CMK (cell line): ENCODE data around the gene TAOK3.
"Not testable (repeated sequence)": the region's sequence is repeated elsewhere in the genome, so short reads cannot be mapped to it uniquely, and the experiment has no call there.

Experiments used
- DNase-seq: peaks from one replicate; pipeline ENCODE4 v3.0.0-alpha.2; 2010; ENCODE audit warnings: low read depth

Gene TAOK3

DNA sequence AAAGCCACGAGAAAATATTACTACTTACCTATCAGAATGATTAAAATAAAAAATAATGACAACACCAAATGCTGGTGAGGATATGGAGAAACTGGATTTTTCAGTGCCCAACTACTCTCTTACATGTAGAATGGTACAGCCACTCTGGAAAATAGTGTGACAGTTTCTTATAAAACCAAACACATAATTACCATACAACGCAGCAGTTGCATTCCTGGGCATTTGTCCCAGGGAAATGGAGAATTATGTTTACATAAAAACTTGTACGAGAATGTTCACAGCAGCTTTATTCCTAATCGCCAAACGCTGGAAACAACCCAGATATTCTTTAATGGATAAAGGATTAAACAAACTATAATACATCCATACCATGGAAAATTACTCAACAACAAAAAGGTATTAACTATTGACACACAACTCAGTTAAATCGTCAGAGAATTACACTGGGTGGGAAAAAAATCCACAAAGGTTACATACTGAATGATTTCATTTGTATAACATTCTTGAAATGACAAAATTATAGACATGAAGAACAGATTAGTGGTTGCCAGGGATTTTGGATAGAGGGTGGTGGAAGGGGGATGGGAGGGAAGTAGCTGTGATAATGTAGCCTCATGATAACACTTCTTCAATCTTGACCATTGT is 35.4 kb downstream of the TAOK3 start:
- DNase-seq, result no peak

DNA sequence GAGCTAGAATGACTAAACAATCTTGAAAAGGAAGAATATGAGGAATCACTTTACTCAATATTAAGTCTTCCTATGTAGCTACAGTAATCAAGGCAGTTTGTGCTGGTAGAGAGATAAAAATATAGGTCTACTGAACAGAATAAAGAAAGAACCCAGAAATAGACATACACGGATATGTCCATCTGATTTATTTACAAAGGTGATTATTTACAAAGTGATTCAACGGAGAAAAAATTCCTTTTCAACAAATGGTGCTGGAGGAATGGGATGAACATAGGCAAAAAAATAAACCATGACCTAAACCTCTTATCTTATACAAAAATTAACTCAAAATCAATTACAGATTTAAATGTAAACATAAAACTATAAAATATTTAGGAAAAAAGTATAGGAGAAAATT is 36.6 kb downstream of the TAOK3 start:
- no peak for DNase-seq

DNA sequence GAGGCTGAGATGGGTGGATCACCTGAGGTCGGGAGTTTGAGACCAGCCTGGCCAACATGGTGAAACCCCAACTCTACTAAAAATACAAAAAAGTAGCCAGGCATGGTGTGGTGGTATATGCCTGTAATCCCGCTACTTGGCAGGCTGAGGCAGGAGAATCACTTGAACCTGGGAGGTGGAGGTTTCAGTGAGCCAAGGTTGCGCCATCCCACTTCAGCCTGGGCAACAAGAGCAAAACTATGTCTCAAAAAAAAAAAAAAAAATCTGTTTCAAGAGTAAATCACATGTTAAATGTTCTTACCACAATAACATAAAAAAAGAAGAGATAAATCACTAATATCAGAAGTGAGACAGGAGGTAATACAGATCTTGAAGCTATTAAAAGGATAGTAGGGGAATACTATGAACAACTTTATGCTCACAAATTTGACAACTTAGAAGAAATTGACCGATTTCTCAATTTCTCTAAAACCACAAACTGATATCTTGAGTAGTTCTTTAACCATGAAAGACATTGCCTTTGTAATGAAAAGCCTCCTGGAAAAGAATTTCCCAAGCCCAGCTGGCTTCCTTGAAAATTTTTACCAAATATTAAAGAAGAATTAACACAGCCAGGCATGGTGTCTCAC is 37.7 kb downstream of the TAOK3 start:
- no peak for DNase-seq

- DNase-seq, result no peak
These were observed 38.5 kb downstream of the TAOK3 start for GRCh38 chr12:118334241-118334640.

DNA sequence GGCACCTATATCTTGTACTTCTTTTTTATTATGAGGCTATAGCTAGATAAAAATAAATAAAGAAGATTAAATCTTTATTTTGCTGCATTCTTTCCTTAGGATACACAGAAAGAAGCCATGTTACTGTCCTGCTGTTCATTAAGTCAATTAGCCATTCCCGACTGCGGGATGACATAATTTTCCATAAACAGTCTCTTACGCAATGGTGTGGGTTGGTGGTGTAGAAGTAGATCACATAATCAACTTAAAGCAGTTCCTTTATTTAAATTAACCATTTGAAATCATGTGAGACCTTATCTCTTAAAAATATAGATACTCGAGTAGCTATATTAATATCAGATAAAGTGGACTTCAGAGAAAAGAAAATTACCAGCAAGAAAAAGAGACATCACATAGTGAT is 40.2 kb downstream of the TAOK3 start:
- DNase-seq, result no peak

DNA sequence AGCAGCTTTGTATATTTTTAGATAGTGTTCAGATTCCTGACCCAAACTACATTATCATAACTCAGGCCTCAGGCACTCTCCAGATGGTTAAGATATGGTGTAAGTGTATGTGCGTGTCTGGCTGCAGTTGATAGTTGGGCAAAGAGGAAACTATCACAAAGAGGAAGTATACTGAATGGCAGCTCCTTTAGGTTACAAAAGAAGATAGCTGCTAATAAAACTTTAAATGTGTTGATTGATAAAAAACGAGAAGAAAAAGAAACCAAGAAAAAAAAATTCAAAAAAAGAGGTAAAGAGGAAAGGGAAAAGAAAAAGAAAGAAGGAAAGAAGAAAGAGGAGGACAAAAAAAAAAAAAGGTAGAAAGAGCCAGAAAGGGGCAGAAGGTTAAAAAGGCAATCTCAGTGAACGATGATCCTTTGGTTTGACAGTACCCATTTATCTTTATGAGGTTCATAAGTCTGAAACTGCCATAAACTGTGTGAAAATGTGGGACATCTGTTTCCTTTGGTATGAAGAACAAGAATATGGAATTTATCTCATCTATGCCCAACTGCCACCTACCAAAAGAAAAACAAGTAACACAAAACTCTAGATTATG is 42.2 kb downstream of the TAOK3 start:
- peak; percentile 65 for DNase-seq

DNA sequence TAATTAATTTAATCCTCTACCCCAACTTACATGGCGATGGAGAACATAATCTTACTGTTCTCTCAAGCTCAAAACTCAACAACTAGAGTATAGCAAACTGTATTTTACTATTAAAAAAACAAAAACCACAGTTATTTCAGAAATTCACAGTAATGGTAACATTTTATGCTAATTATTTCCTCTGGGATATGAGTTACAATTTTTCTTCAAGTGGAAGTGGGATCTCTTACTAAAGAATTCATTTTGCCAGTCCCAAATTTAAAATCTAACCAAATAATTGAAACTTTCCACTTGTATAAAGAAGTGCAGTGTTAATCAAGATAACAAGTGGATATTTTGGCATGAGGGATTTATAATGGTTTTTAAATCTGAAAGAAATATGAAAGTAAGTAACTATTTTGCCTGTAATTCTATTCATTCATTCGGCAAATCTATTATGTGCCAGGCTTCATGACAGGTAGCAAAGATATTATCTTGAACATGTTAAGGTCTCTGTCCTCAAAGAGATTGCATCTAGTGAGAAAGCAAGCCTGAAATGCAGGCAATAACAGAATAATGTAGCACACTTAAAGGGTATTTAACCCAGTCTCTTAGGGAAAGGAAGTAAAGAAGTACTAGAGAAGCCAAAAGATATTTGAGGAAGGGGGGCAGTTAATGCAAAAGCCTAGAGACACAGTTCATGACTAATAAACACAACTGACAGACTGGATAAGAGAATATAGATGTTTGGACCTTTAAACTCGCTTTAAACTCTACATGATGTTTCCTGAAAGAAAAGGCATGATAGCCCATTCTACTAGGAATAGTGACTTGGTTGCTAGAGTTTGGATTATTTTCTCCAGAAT is 44.0 kb downstream of the TAOK3 start:
- DNase-seq, result no peak

GRCh38 chr12:118327391-118327790 is 45.3 kb downstream of the TAOK3 start:
- no peak for DNase-seq

DNA sequence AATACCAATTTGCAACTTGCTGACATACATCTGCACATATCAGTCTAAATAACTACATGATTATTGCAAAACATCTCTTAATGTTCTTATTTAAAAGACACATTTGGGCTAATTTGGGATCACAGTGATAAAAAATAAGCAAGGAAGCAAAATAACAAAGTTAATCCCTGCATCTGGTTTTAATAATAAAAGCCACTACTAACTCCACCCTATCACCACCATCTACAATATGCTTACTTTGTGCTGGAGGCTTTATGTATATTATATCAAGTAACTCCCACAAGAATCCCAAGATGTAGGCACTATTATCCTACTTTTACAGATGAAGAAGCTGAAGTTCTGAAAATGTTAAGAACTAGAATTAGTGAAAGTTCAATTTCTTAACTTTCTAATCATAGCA is 45.7 kb downstream of the TAOK3 start:
- no peak for DNase-seq

DNA sequence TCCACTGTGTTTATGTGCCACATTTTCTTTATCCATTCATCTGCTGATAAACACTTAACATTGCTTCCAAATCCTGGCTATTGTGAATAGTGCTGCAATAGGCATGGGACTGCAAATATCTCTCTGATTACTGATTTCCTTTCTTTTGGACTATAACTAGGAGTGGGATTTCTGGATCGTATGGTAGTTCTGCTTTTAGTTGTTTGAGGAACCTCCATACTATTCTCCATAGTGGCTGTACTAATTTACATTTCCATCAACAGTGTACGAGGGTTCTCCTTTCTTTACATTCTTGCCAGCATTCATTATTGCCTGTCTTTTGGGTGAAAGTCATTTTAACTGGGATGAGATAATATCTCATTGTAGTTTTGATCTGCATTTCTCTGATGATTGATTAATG is 47.6 kb downstream of the TAOK3 start:
- DNase-seq, result no peak

DNA sequence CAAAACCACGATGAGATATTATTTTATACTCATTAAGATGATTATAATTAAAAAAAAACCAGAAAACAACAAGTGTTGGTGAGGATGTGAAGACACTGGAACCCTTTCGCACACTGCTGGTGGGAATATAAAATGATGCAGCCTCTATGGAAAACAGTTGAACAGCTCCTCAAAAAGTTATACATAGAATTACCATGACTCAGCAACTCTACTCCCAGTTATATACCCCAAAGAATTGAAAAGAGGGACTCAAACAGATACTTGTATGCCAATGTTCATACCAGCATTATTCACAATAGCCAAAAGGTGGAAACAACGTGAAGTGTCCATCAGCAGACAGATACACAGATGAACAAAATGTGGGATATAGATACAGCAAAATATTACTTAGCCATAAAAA is 53.1 kb downstream of the TAOK3 start:
- no peak for DNase-seq

DNA sequence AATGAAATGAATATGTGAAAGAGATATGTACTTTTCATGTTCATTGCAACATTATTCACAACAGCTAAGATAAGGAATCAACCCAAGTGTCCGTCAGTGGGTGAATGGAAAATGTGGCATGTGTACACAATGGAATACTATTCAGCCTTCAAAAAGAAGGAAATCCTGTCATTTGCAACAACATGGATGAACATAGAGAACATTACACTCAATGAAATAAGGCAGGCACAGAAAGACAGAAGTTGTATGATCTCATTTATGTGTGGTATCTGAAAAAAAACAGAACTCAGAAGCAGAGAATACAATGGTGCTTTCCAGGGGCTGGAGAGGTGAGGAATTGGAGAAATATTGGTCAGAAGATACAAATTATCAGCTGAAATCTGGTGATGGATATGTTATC is 54.0 kb downstream of the TAOK3 start:
- DNase-seq, result no peak

DNA sequence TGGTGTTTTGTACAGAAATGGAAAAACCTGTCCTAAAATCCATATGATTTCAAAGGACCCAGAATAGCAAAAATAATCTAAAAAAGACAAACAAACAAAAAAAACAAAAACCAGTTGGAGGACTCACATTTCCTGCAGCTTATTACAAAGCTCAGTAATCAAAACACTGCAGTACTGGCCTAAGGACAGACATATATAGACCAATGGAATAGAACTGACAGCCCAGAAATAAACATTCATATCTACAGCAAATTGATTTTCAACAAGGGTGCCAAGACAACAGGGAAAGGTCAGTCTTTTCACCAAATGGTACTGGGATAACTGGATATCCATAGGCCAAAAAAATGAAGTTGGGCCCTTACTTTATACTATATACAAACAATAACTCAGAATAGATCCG is 55.0 kb downstream of the TAOK3 start:
- DNase-seq, result no peak

DNA sequence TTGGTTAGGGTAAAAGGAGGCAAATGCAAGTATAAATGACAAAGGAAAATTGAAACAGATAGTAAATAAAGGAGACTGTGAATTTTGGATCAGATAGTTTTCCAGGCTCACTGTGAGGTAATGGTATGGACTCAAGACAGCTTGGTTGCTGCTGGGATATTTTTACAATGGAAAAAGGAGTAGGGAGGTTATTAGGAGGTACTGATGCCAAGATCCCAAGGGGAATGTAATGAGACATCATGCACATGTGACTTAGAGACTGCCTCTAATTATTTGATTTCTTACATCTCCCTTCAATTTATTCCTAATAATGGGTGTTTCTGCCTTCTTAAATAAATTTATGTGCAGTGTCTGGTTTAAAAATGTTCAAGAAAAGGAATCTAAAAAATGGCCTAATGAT is 56.9 kb downstream of the TAOK3 start:
- DNase-seq, result no peak

GRCh38 chr12:118312578-118312977 is 60.1 kb downstream of the TAOK3 start:
- no peak for DNase-seq

- no peak for DNase-seq
These were observed 61.0 kb downstream of the TAOK3 start for GRCh38 chr12:118311666-118312065.

DNA sequence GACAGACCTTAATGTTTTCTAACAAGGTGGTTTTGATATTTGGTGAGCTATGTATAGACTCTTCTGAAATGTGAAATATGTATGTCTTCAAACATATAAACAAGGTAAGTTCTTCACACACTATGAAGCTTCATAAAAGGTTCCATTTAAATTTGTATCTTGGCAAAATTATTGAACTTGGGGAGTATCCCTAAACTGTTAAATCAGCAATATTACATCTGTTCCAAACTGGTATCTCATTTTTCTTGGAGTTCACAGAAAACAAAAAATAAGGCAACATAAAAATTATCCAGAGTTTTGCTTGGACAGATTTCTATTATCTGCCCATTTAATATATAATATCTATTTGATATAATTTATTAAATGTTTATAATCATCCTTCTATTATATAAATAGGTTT is 62.4 kb downstream of the TAOK3 start:
- no peak for DNase-seq

DNA sequence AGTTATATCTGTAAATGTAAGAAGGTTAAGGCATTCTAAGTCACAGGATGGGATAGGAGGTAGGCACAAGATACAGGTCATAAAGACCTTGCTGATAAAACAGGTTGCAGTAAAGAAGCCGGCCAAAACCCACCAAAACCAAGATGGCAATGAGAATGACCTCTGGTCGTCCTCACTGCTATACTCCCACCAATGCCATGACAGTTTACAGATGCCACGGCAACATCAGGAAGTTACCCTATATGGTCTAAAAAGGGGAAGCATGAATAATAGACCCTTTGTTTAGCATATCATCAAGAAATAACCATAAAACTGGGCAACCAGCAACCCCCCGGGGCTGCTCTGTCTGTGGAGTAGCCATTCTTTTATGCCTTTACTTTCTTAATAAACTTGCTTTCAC is 64.7 kb downstream of the TAOK3 start:
- DNase-seq, result not testable (repeated sequence)

GRCh38 chr12:118307069-118307954 is 65.4 kb downstream of the TAOK3 start:
- no peak for DNase-seq

- no peak for DNase-seq
These were observed 68.6 kb downstream of the TAOK3 start for GRCh38 chr12:118304093-118304492.

DNA sequence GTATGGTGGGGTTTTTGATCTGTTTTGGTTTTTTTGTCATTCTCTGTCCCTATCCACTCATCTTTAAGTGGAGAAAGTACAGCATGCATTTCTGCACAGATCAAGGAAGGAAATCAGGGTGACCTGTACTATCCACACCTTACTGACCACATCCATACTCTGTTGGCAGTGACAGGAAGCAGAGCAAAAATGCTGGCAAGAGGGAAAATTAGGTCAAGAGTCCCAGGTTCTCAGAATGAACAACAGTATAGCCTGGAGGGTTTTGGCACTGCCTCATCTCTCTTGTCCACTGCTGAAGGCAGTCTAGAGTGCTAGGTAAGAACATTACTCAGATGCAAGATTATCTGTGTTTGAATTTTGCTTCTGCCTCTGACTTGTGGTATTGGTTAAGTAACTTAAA is 70.7 kb downstream of the TAOK3 start:
- DNase-seq, result no peak
